PFSK-1 (cell line): ENCODE measurements around the gene LPAR4. TPM values are rescaled to one million over a fixed set of nuclear protein-coding genes. Genes with fewer than 3 reads are reported as not detected.

Experiments
- FOXP2 ChIP-seq: optimal IDR thresholded peaks from 2 replicates; pipeline ENCODE3; 2011; ENCODE audit warnings: borderline replicate concordance, control low read depth, inconsistent platforms; ENCODE audit not compliant: insufficient read depth; ENCODE audit errors: extremely low read length, extremely low read depth
- POLR2AphosphoS5 ChIP-seq: IDR thresholded peaks from 2 replicates; pipeline ENCODE4 v1.6.1; 2012; ENCODE audit warnings: low read depth, mild to moderate bottlenecking, control low read depth, low read length, moderate library complexity
- REST ChIP-seq, 2 experiments: IDR thresholded peaks; 2 replicates each; pipeline versions ENCODE4 v1.6.1 to v1.8.0; 2011 to 2012; ENCODE audit warnings: low read depth in 2 of 2, low read length in 2 of 2, control low read depth in 1 of 2, inconsistent platforms in 1 of 2, mild to moderate bottlenecking in 1 of 2, moderate library complexity in 1 of 2; ENCODE audit not compliant: insufficient read depth in 1 of 2
- SIN3A ChIP-seq: IDR thresholded peaks from 2 replicates; pipeline ENCODE4 v1.6.1; 2012; ENCODE audit warnings: mild to moderate bottlenecking, low read length, moderate library complexity, borderline replicate concordance; ENCODE audit not compliant: insufficient read depth
- TAF1 ChIP-seq: IDR thresholded peaks from 2 replicates; pipeline ENCODE4 v1.6.1; 2012; ENCODE audit warnings: low read length, control low read depth, borderline replicate concordance; ENCODE audit not compliant: insufficient read depth
- polyA plus RNA-seq: library from polyadenylated mRNA; unstranded; fragments of >200 nt; gene quantifications from one replicate; pipeline ENCODE4 v1.2.1, GENCODE V29; 2012; ENCODE audit warnings: low read depth, missing spikeins; ENCODE audit not compliant: insufficient read length

LPAR4 gene
- polyA plus RNA-seq, result not detected

GRCh38 chrX:78747489-78747888, at the start of gene LPAR4:
Gene LPAR4 (plus strand): TSS chrX:78747720. CDS start chrX:78754870, 7,150 bp downstream.
- TF ChIP-seq SIN3A (no peak), POLR2AphosphoS5 (no peak), FOXP2 (no peak), TAF1 (no peak), REST (IDR thresholded peaks at IDR 0.05; ENCODE audit: insufficient read depth in 1 of 2, low read depth in 2 of 2, low read length in 2 of 2) (no peak)

GRCh38 chrX:78706071-78706470, 41.4 kb upstream of the LPAR4 start:
- TF ChIP-seq SIN3A (no peak), REST (IDR thresholded peaks at IDR 0.05; ENCODE audit: insufficient read depth in 1 of 2, low read depth in 2 of 2, low read length in 2 of 2) (no peak), POLR2AphosphoS5 (no peak), FOXP2 (no peak), TAF1 (no peak)

GRCh38 chrX:78708262-78708661, 39.3 kb upstream of the LPAR4 start:
- TF ChIP-seq SIN3A, result no peak
- no peak for TF ChIP-seq REST (IDR thresholded peaks at IDR 0.05; ENCODE audit: insufficient read depth in 1 of 2, low read depth in 2 of 2, low read length in 2 of 2)
- no peak for TF ChIP-seq FOXP2
- no peak for TF ChIP-seq POLR2AphosphoS5
- no peak for TF ChIP-seq TAF1

GRCh38 chrX:78708816-78709215, 38.7 kb upstream of the LPAR4 start:
- TF ChIP-seq TAF1 (no peak), FOXP2 (no peak), SIN3A (no peak), POLR2AphosphoS5 (no peak), REST (IDR thresholded peaks at IDR 0.05; ENCODE audit: insufficient read depth in 1 of 2, low read depth in 2 of 2, low read length in 2 of 2) (no peak)

GRCh38 chrX:78710171-78710570, 37.3 kb upstream of the LPAR4 start:
- no peak for TF ChIP-seq TAF1
- no peak for TF ChIP-seq SIN3A
- TF ChIP-seq REST (IDR thresholded peaks at IDR 0.05; ENCODE audit: insufficient read depth in 1 of 2, low read depth in 2 of 2, low read length in 2 of 2), result no peak
- no peak for TF ChIP-seq POLR2AphosphoS5
- TF ChIP-seq FOXP2, result no peak
